ENCODE measurements around the gene CD46. TPM values are rescaled to one million over a fixed set of nuclear protein-coding genes. Genes with fewer than 3 reads are reported as not detected.

Gene CD46
- total RNA-seq = 104 and 141 TPM in 2 replicates

GRCh38 chr1:207751790-207752455 is at the start of gene CD46:
TSS of gene CD46 (plus strand) at chr1:207752054. CDS start at chr1:207752213, 159 bp downstream.

Other genes with a start within 250 kb of the CD46 start
- not detected in 2 replicates for gene CR1L, start 106.9 kb upstream of the CD46 start, total RNA-seq
- 0.21 and 0.24 TPM in 2 replicates for gene CD34, start 159.1 kb downstream of the CD46 start, total RNA-seq

Measured in tracheal epithelial cell (primary cell).